BJ (cell line): ENCODE data around the gene MIER2. TPM values are rescaled to one million over a fixed set of nuclear protein-coding genes. Genes with fewer than 3 reads are reported as not detected.

Source experiments
- CTCF ChIA-PET: fragments of 350-600 bp; formaldehyde crosslinking; extraction: SDS; loops from one replicate; lab custom pipeline; 2021; ENCODE audit warnings: antibody characterized with exemption, inconsistent platforms; lab: Yijun Ruan, JAX
- POLR2A ChIA-PET: fragments of 300-600 bp; sonication (Branson Sonifier 250); formaldehyde crosslinking; extraction: SDS; loops from one replicate; lab custom pipeline; 2021; ENCODE audit warnings: antibody characterized with exemption; lab: Charles Lee
- DNase-seq: peaks from one replicate; pipeline ENCODE4 v3.0.0-alpha.2; 2011; ENCODE audit warnings: low read depth
- H3K27me3 ChIP-seq: 2 replicates; pipeline ENCODE4 v1.6.0; 2011; ENCODE audit warnings: low read length; ENCODE audit not compliant: control insufficient read depth, insufficient read depth
- H3K36me3 ChIP-seq: 2 replicates; pipeline ENCODE4 v1.5.1; 2011; ENCODE audit warnings: low read length; ENCODE audit not compliant: control insufficient read depth, insufficient read depth
- H3K4me3 ChIP-seq: 2 replicates; pipeline ENCODE4 v1.5.1; 2011; ENCODE audit warnings: low read depth, mild to moderate bottlenecking, control low read depth, low read length
- polyA plus RNA-seq: library from polyadenylated mRNA; depleted of rRNA; stranded (reverse); fragments of >200 nt; gene quantifications from 2 replicates; pipeline ENCODE4 v1.2.3, GENCODE V29; 2011
- TF ChIP-seq, protein P1 (sequence below): IDR thresholded peaks from 2 replicates; pipeline ENCODE4 v1.5.1; 2011; ENCODE audit warnings: low read depth, mild to moderate bottlenecking, control low read depth, inconsistent platforms, low read length, moderate library complexity; ENCODE audit not compliant: insufficient read depth

Gene MIER2
- polyA plus RNA-seq, 1 experiment: 14.8 TPM

DNA sequence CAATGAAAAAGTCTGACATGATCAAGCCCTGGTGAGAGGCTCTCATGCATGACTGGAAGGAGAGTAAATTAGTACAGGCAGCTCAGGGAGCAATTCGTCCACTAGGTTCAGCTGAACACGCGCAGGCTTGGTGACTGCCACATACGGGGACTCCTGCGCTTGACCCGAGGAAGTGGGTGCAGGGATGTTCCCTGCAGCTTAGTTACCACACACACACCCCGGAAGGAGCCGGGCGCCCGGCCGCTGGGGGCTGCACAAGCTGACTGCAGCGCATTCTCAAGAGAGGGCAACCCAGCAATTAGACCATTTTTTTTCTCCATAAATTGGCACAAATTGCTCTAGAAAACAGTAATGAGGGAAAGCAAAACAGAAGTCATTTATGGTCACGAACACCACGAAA, 23.0 kb upstream of the MIER2 start:
- peaks cover 11% of the 10 kb centered on the region for H3K27me3 ChIP-seq
- TF ChIP-seq, protein P1, sequence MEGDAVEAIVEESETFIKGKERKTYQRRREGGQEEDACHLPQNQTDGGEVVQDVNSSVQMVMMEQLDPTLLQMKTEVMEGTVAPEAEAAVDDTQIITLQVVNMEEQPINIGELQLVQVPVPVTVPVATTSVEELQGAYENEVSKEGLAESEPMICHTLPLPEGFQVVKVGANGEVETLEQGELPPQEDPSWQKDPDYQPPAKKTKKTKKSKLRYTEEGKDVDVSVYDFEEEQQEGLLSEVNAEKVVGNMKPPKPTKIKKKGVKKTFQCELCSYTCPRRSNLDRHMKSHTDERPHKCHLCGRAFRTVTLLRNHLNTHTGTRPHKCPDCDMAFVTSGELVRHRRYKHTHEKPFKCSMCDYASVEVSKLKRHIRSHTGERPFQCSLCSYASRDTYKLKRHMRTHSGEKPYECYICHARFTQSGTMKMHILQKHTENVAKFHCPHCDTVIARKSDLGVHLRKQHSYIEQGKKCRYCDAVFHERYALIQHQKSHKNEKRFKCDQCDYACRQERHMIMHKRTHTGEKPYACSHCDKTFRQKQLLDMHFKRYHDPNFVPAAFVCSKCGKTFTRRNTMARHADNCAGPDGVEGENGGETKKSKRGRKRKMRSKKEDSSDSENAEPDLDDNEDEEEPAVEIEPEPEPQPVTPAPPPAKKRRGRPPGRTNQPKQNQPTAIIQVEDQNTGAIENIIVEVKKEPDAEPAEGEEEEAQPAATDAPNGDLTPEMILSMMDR: no peak
- ChIA-PET POLR2A (no interaction called here), CTCF (no interaction called here)
- no peaks in the 10 kb centered on the region for H3K36me3 ChIP-seq
- no peak for DNase-seq
- H3K4me3 ChIP-seq: no peak overlapping the region

DNA sequence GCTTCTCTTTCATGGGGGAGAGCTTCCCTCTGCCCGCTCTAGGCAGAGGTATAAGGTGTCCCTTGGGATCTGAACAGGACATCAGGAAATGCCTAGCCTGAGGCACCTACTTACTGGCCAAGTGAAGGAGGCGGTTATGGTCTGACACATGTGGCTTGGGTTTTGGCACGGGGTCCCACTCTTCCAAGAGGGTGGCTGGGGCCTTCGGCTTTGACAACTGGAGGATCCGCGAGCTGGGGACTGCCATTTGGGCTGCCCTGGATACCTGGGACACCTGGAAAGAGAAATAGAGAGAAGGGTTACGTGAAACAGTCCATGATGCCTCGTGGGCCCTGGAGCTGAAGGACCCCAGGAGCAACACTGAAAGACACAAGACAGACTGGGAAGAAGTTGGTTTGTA, 22.4 kb upstream of the MIER2 start:
- TF ChIP-seq, protein P1: no peak
- no peak overlapping the region for H3K4me3 ChIP-seq
- no peak for DNase-seq
- CTCF ChIA-PET: interaction anchor here (1.1 kb wide), 1 partner anchor 12 kb away, joined by 4 read pairs; no protein-coding TSS in a partner anchor
- POLR2A ChIA-PET: no interaction called here
- peaks cover 11% of the 10 kb centered on the region for H3K27me3 ChIP-seq
- H3K36me3 ChIP-seq: no peaks in the 10 kb centered on the region

DNA sequence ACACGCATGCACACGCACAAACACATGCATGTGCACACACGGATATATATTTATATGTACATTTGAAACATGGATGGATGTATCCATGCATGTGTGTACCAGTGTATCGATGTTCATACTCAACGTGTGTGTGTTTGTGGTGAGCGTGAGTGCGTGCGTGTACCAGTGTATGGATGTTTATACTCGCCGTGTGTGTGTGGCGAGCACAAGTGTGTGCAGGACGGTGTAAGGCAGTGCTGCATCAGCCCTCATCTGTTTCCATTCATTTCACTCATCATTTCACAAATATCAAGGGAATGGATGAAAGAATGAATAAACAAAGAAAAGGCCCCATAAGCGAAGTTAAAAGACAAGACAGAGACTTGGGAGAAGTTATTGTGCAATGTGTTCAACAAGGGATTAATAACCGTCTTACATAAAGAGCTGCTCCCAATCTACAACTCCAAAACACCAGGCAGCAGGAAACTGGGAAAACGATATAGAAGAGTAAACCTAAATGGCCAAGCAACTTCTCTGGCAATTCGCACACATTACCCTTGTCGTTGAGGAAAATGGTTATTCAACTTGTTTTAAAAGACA, 21.7 kb upstream of the MIER2 start:
- ChIA-PET POLR2A (no interaction called here), CTCF (interaction anchor here (1.1 kb wide), 1 partner anchor 12 kb away, joined by 4 read pairs; no protein-coding TSS in a partner anchor)
- TF ChIP-seq, protein P1: no peak
- H3K27me3 ChIP-seq: peaks cover 6% of the 10 kb centered on the region
- H3K4me3 ChIP-seq: no peak overlapping the region
- no peaks in the 10 kb centered on the region for H3K36me3 ChIP-seq
- no peak for DNase-seq

DNA sequence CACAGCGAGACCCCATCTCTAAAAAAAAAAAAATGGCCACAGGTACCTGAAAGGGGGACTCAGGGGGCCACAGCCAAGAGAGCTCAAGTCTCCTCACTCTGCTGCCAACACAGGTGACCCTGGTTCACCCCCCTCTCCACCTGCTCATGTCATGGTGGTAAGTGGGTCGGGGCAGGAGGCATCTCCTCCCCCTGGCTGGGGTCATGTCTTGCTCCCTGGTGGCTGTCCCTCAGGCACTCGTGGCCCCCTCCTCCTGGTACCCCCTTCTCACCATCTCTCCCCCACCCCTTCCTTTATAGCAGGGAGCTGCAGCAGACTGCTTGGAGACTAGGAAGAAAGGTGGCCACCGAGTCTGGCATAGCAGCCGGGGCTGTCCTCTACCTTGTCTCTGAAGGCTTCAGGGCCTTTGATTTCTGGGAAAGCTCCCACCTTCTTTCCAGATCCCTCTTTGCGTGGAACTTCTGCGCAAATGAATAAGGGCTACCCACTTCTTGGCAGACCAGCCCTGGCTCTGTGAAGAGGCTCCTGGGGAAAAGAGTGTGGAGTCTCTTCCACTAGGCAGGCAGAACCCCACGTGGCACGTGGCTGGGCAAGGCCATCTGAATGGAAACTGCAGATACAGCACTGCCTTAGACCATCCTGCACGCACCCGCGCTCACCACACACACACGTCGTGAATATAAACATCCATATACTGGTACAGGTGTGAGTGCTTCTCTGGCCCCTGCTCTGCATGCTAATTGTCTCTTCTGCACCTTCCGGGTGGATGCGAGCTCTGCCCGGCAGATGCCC, 20.1 kb upstream of the MIER2 start:
- TF ChIP-seq, protein P1: no peak
- Histone ChIP-seq H3K27me3 (peaks cover 3% of the 10 kb centered on the region), H3K36me3 (no peaks in the 10 kb centered on the region), H3K4me3 (no peak overlapping the region)
- CTCF ChIA-PET: interaction anchor here (1.3 kb wide), 1 partner anchor 13 kb away, joined by 3 read pairs; no protein-coding TSS in a partner anchor
- DNase-seq: no peak
- POLR2A ChIA-PET: no interaction called here

DNA sequence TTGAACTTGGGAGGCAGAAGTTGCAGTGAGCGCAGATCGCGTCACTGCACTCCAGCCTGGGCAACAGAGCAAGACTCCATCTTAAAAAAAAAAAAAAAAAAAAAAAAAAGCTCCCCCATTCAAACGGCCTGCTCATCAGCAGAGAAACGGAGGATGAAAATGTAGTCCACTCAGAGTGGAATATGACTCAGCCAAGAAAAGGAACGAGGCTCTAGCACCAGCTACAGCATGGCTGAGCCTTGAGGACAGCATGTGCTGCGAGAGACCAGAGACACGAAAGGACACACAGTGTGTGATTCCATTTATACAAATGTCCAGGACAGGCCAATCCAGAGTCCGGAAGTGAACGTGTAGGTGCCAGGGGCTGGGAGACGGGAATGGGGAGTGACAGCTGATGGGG, 18.1 kb upstream of the MIER2 start:
- CTCF ChIA-PET: interaction anchor here (0.9 to 2.0 kb wide), 3 partner anchors 9 to 22 kb away, joined by 3 to 6 read pairs (median 4); no protein-coding TSS in a partner anchor

More for the DNA sequence above, 18.1 kb upstream of the MIER2 start:
- TF ChIP-seq, protein P1: no peak
- POLR2A ChIA-PET: no interaction called here
- Histone ChIP-seq H3K27me3 (no peaks in the 10 kb centered on the region), H3K36me3 (no peaks in the 10 kb centered on the region), H3K4me3 (no peak overlapping the region)
- DNase-seq: no peak
